Measurements from ENCODE around the gene C1orf94.

Gene C1orf94

DNA sequence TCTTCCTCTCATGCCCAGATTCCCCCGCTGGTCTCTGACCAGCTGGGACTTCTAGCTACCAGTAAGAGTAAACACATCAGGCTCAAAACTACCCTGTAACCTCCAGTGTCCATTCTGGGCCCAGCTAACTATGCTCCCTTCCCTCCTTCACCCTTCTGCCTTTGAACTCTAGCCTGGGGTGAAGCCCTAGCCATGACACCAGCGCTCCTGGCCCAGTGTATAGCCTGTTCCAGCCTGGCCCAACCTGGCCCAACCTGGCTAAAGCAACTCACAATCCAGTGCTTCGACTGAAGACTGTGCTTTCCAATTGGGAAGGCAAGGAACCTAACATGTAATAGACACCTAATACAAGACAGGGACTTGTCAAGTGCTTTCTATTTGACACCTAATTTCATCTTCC, 39.3 kb upstream of the C1orf94 start:
- Histone ChIP-seq H4K12ac (ENCODE audit: low read depth, low read length) (no peak overlapping the region), H3K4ac (ENCODE audit: low read depth, low read length) (no peak overlapping the region), H3K36me3 (ENCODE audit: control insufficient read depth in 1 of 2, insufficient read depth in 2 of 2, low read length in 2 of 2) (no peaks in the 10 kb centered on the region), H3K9me3 (ENCODE audit: insufficient read depth, low read depth, low read length) (no peaks in the 10 kb centered on the region), H3K27ac (ENCODE audit: low read depth, low read length) (no peak overlapping the region), H2BK120ac (ENCODE audit: insufficient read depth, low read length, poor library complexity) (no peak overlapping the region), H3K14ac (ENCODE audit: low read length) (no peak overlapping the region), H3K4me2 (ENCODE audit: low read length) (no peak overlapping the region), H3K4me1 (ENCODE audit: control insufficient read depth in 1 of 2, insufficient read depth in 2 of 2, low read length in 2 of 2) (no peaks in the 10 kb centered on the region), H3K23ac (ENCODE audit: low read length) (no peak overlapping the region), H4K8ac (ENCODE audit: low read depth, low read length) (no peak overlapping the region), H2BK12ac (ENCODE audit: low read length) (no peak overlapping the region), H3K27me3 (ENCODE audit: insufficient read depth, low read length) (no peaks in the 10 kb centered on the region), H3K79me1 (ENCODE audit: low read length) (no peaks in the 10 kb centered on the region), H3K4me3 (ENCODE audit: low read depth, low read length) (no peak overlapping the region), H3K18ac (ENCODE audit: low read length) (no peak overlapping the region), H2BK5ac (ENCODE audit: low read depth, low read length, poor library complexity) (no peak overlapping the region), H4K91ac (ENCODE audit: low read depth, low read length) (no peak overlapping the region), H3K9ac (ENCODE audit: low read length) (no peak overlapping the region), H2AK5ac (ENCODE audit: low read length) (no peak overlapping the region), H2AFZ (ENCODE audit: insufficient read depth, low read length, poor library complexity) (no peak overlapping the region), H3K79me2 (ENCODE audit: control insufficient read depth, insufficient read depth, low read length, poor library complexity) (no peaks in the 10 kb centered on the region)
- no peak for DNase-seq
- WGBS (ENCODE audit: extremely low coverage, insufficient coverage, insufficient read length): no CpG with 5 or more reads among the region's 3 CpGs

DNA sequence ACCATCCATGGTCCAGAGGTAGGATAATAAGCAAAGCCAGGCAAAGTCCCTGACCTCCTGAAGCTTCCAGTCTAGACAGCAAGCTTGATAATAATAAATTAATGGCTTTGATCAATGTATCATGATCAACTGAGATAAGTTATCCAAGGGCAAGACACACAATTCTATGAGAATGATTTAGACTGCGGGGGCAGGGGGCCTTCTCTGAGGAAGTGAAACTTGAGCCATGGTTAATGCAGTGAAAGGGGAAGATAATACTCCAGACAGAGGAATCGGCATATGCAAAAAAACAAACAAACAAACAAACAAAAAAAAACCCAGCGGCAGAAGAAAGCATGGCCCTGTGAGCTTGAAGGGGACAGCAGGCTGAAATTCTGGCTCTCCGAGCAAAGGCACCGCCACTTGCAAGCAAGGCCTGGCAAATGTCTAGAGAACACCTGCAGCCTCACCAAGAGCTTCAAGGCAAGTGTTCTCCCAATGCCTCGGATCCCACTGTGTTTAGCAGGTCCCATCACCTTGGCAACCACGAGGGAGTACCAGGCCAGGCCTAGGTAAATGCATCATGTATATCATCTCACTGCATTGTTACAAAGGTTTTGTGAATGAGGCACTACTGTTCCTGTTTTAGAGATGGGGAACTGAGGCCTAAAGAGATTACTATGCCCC, 36.6 kb upstream of the C1orf94 start:
- Histone ChIP-seq H3K27ac (ENCODE audit: low read depth, low read length) (no peak overlapping the region), H2AFZ (ENCODE audit: insufficient read depth, low read length, poor library complexity) (no peak overlapping the region), H2BK120ac (ENCODE audit: insufficient read depth, low read length, poor library complexity) (no peak overlapping the region), H2AK5ac (ENCODE audit: low read length) (no peak overlapping the region), H3K27me3 (ENCODE audit: insufficient read depth, low read length) (no peaks in the 10 kb centered on the region), H3K79me1 (ENCODE audit: low read length) (no peaks in the 10 kb centered on the region), H4K12ac (ENCODE audit: low read depth, low read length) (no peak overlapping the region), H3K14ac (ENCODE audit: low read length) (no peak overlapping the region), H3K9me3 (ENCODE audit: insufficient read depth, low read depth, low read length) (no peaks in the 10 kb centered on the region), H3K18ac (ENCODE audit: low read length) (no peak overlapping the region), H4K8ac (ENCODE audit: low read depth, low read length) (no peak overlapping the region), H3K36me3 (ENCODE audit: control insufficient read depth in 1 of 2, insufficient read depth in 2 of 2, low read length in 2 of 2) (no peaks in the 10 kb centered on the region), H3K4me2 (ENCODE audit: low read length) (no peak overlapping the region), H3K23ac (ENCODE audit: low read length) (no peak overlapping the region), H2BK12ac (ENCODE audit: low read length) (no peak overlapping the region), H4K91ac (ENCODE audit: low read depth, low read length) (no peak overlapping the region), H3K9ac (ENCODE audit: low read length) (no peak overlapping the region), H3K4me1 (ENCODE audit: control insufficient read depth in 1 of 2, insufficient read depth in 2 of 2, low read length in 2 of 2) (no peaks in the 10 kb centered on the region), H2BK5ac (ENCODE audit: low read depth, low read length, poor library complexity) (no peak overlapping the region), H3K79me2 (ENCODE audit: control insufficient read depth, insufficient read depth, low read length, poor library complexity) (no peaks in the 10 kb centered on the region), H3K4ac (ENCODE audit: low read depth, low read length) (no peak overlapping the region), H3K4me3 (ENCODE audit: low read depth, low read length) (no peak overlapping the region)
- no CpG with 5 or more reads among the region's 7 CpGs for WGBS (ENCODE audit: extremely low coverage, insufficient coverage, insufficient read length)
- DNase-seq: no peak

DNA sequence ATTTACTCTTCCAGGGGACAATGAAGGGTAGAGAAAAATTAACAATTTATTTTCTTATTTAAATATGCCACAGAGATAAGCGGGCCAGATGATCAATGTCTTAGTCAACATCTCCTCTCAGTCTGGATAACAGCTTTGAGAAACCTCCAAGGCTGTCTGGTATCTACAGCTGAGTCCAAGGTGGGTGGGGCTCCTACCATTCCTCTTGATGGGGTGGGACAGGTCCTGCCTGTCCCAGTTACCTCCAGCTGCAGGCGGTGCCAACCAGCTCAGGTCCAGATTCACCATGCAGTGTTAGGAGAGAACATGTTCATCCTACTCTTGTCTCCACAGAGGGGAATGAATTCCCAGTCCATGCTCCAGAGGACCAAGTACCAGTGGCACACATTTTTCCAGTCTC, 32.7 kb upstream of the C1orf94 start:
- no peaks in the 10 kb centered on the region for H3K36me3 ChIP-seq (ENCODE audit: control insufficient read depth in 1 of 2, insufficient read depth in 2 of 2, low read length in 2 of 2)
- no peak overlapping the region for H2BK5ac ChIP-seq (ENCODE audit: low read depth, low read length, poor library complexity)
- no CpG with 5 or more reads among the region's 2 CpGs for WGBS (ENCODE audit: extremely low coverage, insufficient coverage, insufficient read length)
- DNase-seq: no peak
- no peak overlapping the region for H4K12ac ChIP-seq (ENCODE audit: low read depth, low read length)
- no peak overlapping the region for H3K27ac ChIP-seq (ENCODE audit: low read depth, low read length)
- no peak overlapping the region for H2AK5ac ChIP-seq (ENCODE audit: low read length)
- H2BK120ac ChIP-seq (ENCODE audit: insufficient read depth, low read length, poor library complexity): no peak overlapping the region
- no peak overlapping the region for H3K4me2 ChIP-seq (ENCODE audit: low read length)
- H3K79me2 ChIP-seq (ENCODE audit: control insufficient read depth, insufficient read depth, low read length, poor library complexity): no peaks in the 10 kb centered on the region
- no peak overlapping the region for H3K9ac ChIP-seq (ENCODE audit: low read length)
- H3K79me1 ChIP-seq (ENCODE audit: low read length): no peaks in the 10 kb centered on the region
- no peaks in the 10 kb centered on the region for H3K4me1 ChIP-seq (ENCODE audit: control insufficient read depth in 1 of 2, insufficient read depth in 2 of 2, low read length in 2 of 2)
- H3K9me3 ChIP-seq (ENCODE audit: insufficient read depth, low read depth, low read length): no peaks in the 10 kb centered on the region
- H3K14ac ChIP-seq (ENCODE audit: low read length): no peak overlapping the region
- no peak overlapping the region for H3K23ac ChIP-seq (ENCODE audit: low read length)
- no peak overlapping the region for H3K4me3 ChIP-seq (ENCODE audit: low read depth, low read length)
- H4K8ac ChIP-seq (ENCODE audit: low read depth, low read length): no peak overlapping the region
- no peak overlapping the region for H2BK12ac ChIP-seq (ENCODE audit: low read length)
- no peak overlapping the region for H4K91ac ChIP-seq (ENCODE audit: low read depth, low read length)
- no peaks in the 10 kb centered on the region for H3K27me3 ChIP-seq (ENCODE audit: insufficient read depth, low read length)
- no peak overlapping the region for H2AFZ ChIP-seq (ENCODE audit: insufficient read depth, low read length, poor library complexity)
- no peak overlapping the region for H3K18ac ChIP-seq (ENCODE audit: low read length)
- H3K4ac ChIP-seq (ENCODE audit: low read depth, low read length): no peak overlapping the region

DNA sequence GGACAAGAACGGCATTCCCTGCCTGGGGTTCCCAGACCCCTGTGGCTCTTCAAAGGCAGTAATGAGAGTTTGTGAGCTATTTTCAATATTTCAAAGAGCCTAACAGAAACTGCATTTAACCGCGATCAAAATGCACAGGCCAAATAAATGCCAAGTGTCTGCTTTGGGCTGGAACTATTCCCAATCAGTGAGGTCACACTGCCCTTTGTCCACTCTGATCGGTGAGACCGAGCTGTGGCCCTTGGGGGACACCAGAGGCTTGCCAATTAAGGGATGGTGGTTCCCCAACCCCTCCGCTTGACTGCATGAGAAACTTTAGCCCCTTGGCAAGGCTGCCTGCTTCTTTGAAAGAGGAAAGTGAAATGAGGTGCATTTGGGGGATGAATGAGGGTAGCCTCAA, 31.9 kb upstream of the C1orf94 start:
- WGBS (ENCODE audit: extremely low coverage, insufficient coverage, insufficient read length): no CpG with 5 or more reads among the region's 6 CpGs
- H2AFZ ChIP-seq (ENCODE audit: insufficient read depth, low read length, poor library complexity): no peak overlapping the region
- H4K91ac ChIP-seq (ENCODE audit: low read depth, low read length): no peak overlapping the region
- no peak overlapping the region for H2AK5ac ChIP-seq (ENCODE audit: low read length)
- no peak overlapping the region for H2BK120ac ChIP-seq (ENCODE audit: insufficient read depth, low read length, poor library complexity)
- H3K23ac ChIP-seq (ENCODE audit: low read length): no peak overlapping the region
- H3K79me1 ChIP-seq (ENCODE audit: low read length): no peaks in the 10 kb centered on the region
- no peak overlapping the region for H4K8ac ChIP-seq (ENCODE audit: low read depth, low read length)
- no peak overlapping the region for H2BK12ac ChIP-seq (ENCODE audit: low read length)
- no peaks in the 10 kb centered on the region for H3K9me3 ChIP-seq (ENCODE audit: insufficient read depth, low read depth, low read length)
- no peak overlapping the region for H3K9ac ChIP-seq (ENCODE audit: low read length)
- H4K12ac ChIP-seq (ENCODE audit: low read depth, low read length): no peak overlapping the region
- H2BK5ac ChIP-seq (ENCODE audit: low read depth, low read length, poor library complexity): no peak overlapping the region
- no peak overlapping the region for H3K4me3 ChIP-seq (ENCODE audit: low read depth, low read length)
- no peaks in the 10 kb centered on the region for H3K36me3 ChIP-seq (ENCODE audit: control insufficient read depth in 1 of 2, insufficient read depth in 2 of 2, low read length in 2 of 2)
- no peaks in the 10 kb centered on the region for H3K27me3 ChIP-seq (ENCODE audit: insufficient read depth, low read length)
- H3K14ac ChIP-seq (ENCODE audit: low read length): no peak overlapping the region
- H3K18ac ChIP-seq (ENCODE audit: low read length): no peak overlapping the region
- H3K27ac ChIP-seq (ENCODE audit: low read depth, low read length): no peak overlapping the region
- no peaks in the 10 kb centered on the region for H3K4me1 ChIP-seq (ENCODE audit: control insufficient read depth in 1 of 2, insufficient read depth in 2 of 2, low read length in 2 of 2)
- no peak for DNase-seq
- no peak overlapping the region for H3K4ac ChIP-seq (ENCODE audit: low read depth, low read length)
- H3K79me2 ChIP-seq (ENCODE audit: control insufficient read depth, insufficient read depth, low read length, poor library complexity): no peaks in the 10 kb centered on the region
- no peak overlapping the region for H3K4me2 ChIP-seq (ENCODE audit: low read length)

Data from trophoblast cell (in vitro differentiated cells and primary cell).